ENCODE data around the gene FOXL2NB.

DNA sequence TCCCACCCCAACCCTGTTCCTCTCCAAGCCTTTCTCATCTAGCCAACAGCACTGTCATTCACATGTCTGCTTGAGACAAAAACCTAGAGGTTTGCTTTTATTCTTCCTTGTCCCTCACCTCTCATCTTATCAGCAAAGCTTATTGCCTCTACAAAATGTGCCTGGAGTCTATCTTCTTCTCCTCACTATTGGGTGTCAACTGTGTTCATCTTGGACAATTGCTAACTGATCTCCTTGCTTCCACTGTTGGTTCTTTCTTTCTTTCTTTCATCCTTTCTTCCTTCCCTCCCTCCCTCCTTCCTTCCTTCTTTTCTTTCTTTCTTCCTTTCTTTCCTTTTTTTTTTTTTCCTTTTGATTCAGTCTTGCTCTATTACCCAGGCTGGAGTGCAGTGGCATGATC, 48.3 kb upstream of the FOXL2NB start:
- TF ChIP-seq CTCF (IDR thresholded peaks at IDR 0.05; ENCODE audit: insufficient read depth, low read depth, low read length) (no peak), EZH2 (IDR thresholded peaks at IDR 0.05; ENCODE audit: insufficient read depth, low read length) (no peak)

All from astrocyte (in vitro differentiated cells and primary cell).